ENCODE measurements around the gene COX11. TPM values are rescaled to one million over a fixed set of nuclear protein-coding genes. Genes with fewer than 3 reads are reported as not detected.

COX11 gene
- total and polyA plus RNA-seq, 2 of the 13 experiments (the other 11 are each of a cell fraction or from before 2014, with no cell fraction given), result 103 to 203 TPM

- no peak for TF ChIP-seq SOX6 (IDR thresholded peaks at IDR 0.05)
- TF ChIP-seq SOX6 (CRISPR knock-in tag; IDR thresholded peaks at IDR 0.05), result peak; percentile 76
- TF ChIP-seq ZNF512B (CRISPR knock-in tag; IDR thresholded peaks at IDR 0.05; ENCODE audit: borderline replicate concordance), result 0 out of 2 replicates have a peak, but pooled peaks have one; percentile 15
- TF ChIP-seq U2AF1 (optimal IDR thresholded peaks at IDR 0.05; ENCODE audit: low read depth, low read length), result no peak
- TF ChIP-seq ZNF253 (CRISPR knock-in tag; IDR thresholded peaks at IDR 0.05; ENCODE audit: borderline replicate concordance), result no peak
- TF ChIP-seq ZNF737 (CRISPR knock-in tag; IDR thresholded peaks at IDR 0.05; ENCODE audit: borderline replicate concordance), result no peak; the same call in 1 of the 2 replicates
- TF ChIP-seq CC2D1A (CRISPR knock-in tag; IDR thresholded peaks at IDR 0.05), result 0 out of 2 replicates have a peak, but pooled peaks have one; percentile 4
- peak; percentile 73 for TF ChIP-seq ZNF44 (CRISPR knock-in tag; IDR thresholded peaks at IDR 0.05)
- TF ChIP-seq SP5 (CRISPR knock-in tag; IDR thresholded peaks at IDR 0.05; ENCODE audit: borderline replicate concordance, low read depth), result no peak
- TF ChIP-seq MYNN (CRISPR knock-in tag; IDR thresholded peaks at IDR 0.05; ENCODE audit: low read depth), result peak; percentile 74
- peak; percentile 84 for TF ChIP-seq ZMAT3 (CRISPR knock-in tag; conservative IDR thresholded peaks at IDR 0.05)
- no peak for TF ChIP-seq NCOR1 (IDR thresholded peaks at IDR 0.05; ENCODE audit: borderline replicate concordance, low read length)
- TF ChIP-seq GABPB1 (CRISPR knock-in tag; IDR thresholded peaks at IDR 0.05), result peak; percentile 67
- TF ChIP-seq ATF4 (CRISPR knock-in tag; IDR thresholded peaks at IDR 0.05), result peak in 1 of 2 experiments; percentile 40; a peak in 1 of 4 replicates
- TF ChIP-seq ZNF414 (CRISPR knock-in tag; IDR thresholded peaks at IDR 0.05), result peak; percentile 81; the same call in 1 of the 2 replicates
- TF ChIP-seq RAD51 (IDR thresholded peaks at IDR 0.05; ENCODE audit: borderline replicate concordance), result no peak
- TF ChIP-seq ZNF691 (CRISPR knock-in tag; IDR thresholded peaks at IDR 0.05; ENCODE audit: borderline replicate concordance, low read depth), result 0 out of 2 replicates have a peak, but pooled peaks have one; percentile 47
- TF ChIP-seq POGZ (CRISPR knock-in tag; IDR thresholded peaks at IDR 0.05), result peak; percentile 96
- no peak for TF ChIP-seq JUNB (CRISPR knock-in tag; IDR thresholded peaks at IDR 0.05; ENCODE audit: borderline replicate concordance)
- TF ChIP-seq HBP1 (CRISPR knock-in tag; IDR thresholded peaks at IDR 0.05; ENCODE audit: low read depth), result no peak; the same call in 1 of the 2 replicates
- TF ChIP-seq ZBTB42 (CRISPR knock-in tag; IDR thresholded peaks at IDR 0.05), result no peak; the same call in 1 of the 2 replicates
- no peak for TF ChIP-seq KLF9 (CRISPR knock-in tag; IDR thresholded peaks at IDR 0.05; ENCODE audit: low read depth)
- peak; percentile 8; the same call in 1 of the 2 replicates for TF ChIP-seq XBP1 (CRISPR knock-in tag; IDR thresholded peaks at IDR 0.05)
- no peak for TF ChIP-seq ZNF343 (CRISPR knock-in tag; IDR thresholded peaks at IDR 0.05)
These were observed at the start of gene COX11, which contains the start of gene STXBP4 (continued) for GRCh38 chr17:54968262-54968987.
